SK-N-SH treated with all-trans-retinoic acid at 6 μM for 48 hours (cell line): Measurements from ENCODE around the gene WWP2.

Experiments used
- ATAC-seq: fragments of 200-7000 bp; cut with Tn5 transposase; 3 replicates; pipeline ENCODE4 v1.9.1; 2020; ENCODE audit warnings: mild to moderate bottlenecking, moderate library complexity
- BACH2 ChIP-seq: fragments of 250-450 bp; sonication (Bioruptor Pico); IDR thresholded peaks from 2 replicates; pipeline ENCODE4 v1.9.0; 2021; ENCODE audit warnings: mild to moderate bottlenecking, borderline replicate concordance
- CREB5 ChIP-seq: fragments of 250-450 bp; sonication (Bioruptor Pico); IDR thresholded peaks from 2 replicates; pipeline ENCODE4 v1.5.1; 2020; ENCODE audit warnings: low read depth, mild to moderate bottlenecking, moderate library complexity
- CSDC2 ChIP-seq: fragments of 250-450 bp; sonication (Bioruptor Pico); IDR thresholded peaks from 2 replicates; pipeline ENCODE4 v1.5.0; 2020; ENCODE audit warnings: mild to moderate bottlenecking, moderate library complexity
- ESRRG ChIP-seq: fragments of 250-450 bp; sonication (Bioruptor Pico); IDR thresholded peaks from 2 replicates; pipeline ENCODE4 v1.6.1; 2021; ENCODE audit warnings: mild to moderate bottlenecking
- ISL1 ChIP-seq: fragments of 250-450 bp; sonication (Bioruptor Pico); IDR thresholded peaks from 2 replicates; pipeline ENCODE4 v2.1.2; 2022; ENCODE audit warnings: mild to moderate bottlenecking, moderate library complexity
- OSR1 ChIP-seq: fragments of 250-450 bp; sonication (Bioruptor Pico); IDR thresholded peaks from 2 replicates; pipeline ENCODE4 v1.8.0; 2022; ENCODE audit warnings: moderate library complexity, mild to moderate bottlenecking, inconsistent platforms
- PATZ1 ChIP-seq: fragments of 250-450 bp; sonication (Bioruptor Pico); IDR thresholded peaks from 2 replicates; pipeline ENCODE4 v1.8.0; 2020; ENCODE audit warnings: mild to moderate bottlenecking, moderate library complexity, borderline replicate concordance
- POU6F1 ChIP-seq: fragments of 250-450 bp; sonication (Bioruptor Pico); IDR thresholded peaks from 2 replicates; pipeline ENCODE4 v1.8.0; 2021; ENCODE audit warnings: low read depth, mild to moderate bottlenecking, moderate library complexity, borderline replicate concordance
- PPARA ChIP-seq: fragments of 250-450 bp; sonication (Bioruptor Pico); IDR thresholded peaks from 2 replicates; pipeline ENCODE4 v1.5.0; 2020; ENCODE audit warnings: mild to moderate bottlenecking, borderline replicate concordance
- TCF4 ChIP-seq: fragments of 250-450 bp; sonication (Bioruptor Pico); IDR thresholded peaks from 2 replicates; pipeline ENCODE4 v1.8.0; 2021; ENCODE audit warnings: mild to moderate bottlenecking, moderate library complexity, borderline replicate concordance
- TOX ChIP-seq: fragments of 250-450 bp; sonication (Bioruptor Pico); IDR thresholded peaks from 2 replicates; pipeline ENCODE4 v1.8.0; 2021; ENCODE audit warnings: mild to moderate bottlenecking, moderate library complexity, borderline replicate concordance
- TSHZ2 ChIP-seq: fragments of 250-450 bp; sonication (Bioruptor Pico); IDR thresholded peaks from 2 replicates; pipeline ENCODE4 v1.5.0; 2020; ENCODE audit warnings: mild to moderate bottlenecking, moderate library complexity
- ZC3H10 ChIP-seq: fragments of 250-450 bp; sonication (Bioruptor Pico); IDR thresholded peaks from 2 replicates; pipeline ENCODE4 v1.5.1; 2021; ENCODE audit warnings: mild to moderate bottlenecking, moderate library complexity
- ZFP3 ChIP-seq: fragments of 250-450 bp; sonication (Bioruptor Pico); IDR thresholded peaks from 2 replicates; pipeline ENCODE4 v1.5.0; 2020; ENCODE audit warnings: mild to moderate bottlenecking, moderate library complexity
- ZNF565 ChIP-seq: fragments of 450-650 bp; formaldehyde crosslinking; conservative IDR thresholded peaks from 2 replicates; pipeline ENCODE4 v1.5.0; 2020; ENCODE audit warnings: low read depth, mild to moderate bottlenecking, moderate library complexity
- ZNF8 ChIP-seq: fragments of 450-650 bp; formaldehyde crosslinking; IDR thresholded peaks from 2 replicates; pipeline ENCODE4 v1.5.0; 2020; ENCODE audit warnings: mild to moderate bottlenecking, moderate library complexity

WWP2 gene

GRCh38 chr16:69818891-69819545 lies 56.9 kb downstream of the WWP2 start (continued):
- TF ChIP-seq POU6F1 (CRISPR knock-in tag), result no peak
- TF ChIP-seq TCF4, result no peak
- TF ChIP-seq TOX, result no peak
- no peak for TF ChIP-seq CSDC2 (CRISPR knock-in tag)
- TF ChIP-seq BACH2 (CRISPR knock-in tag), result no peak
- TF ChIP-seq, all 23 proteins: peak for 0

GRCh38 chr16:69820926-69821541 lies 58.9 kb downstream of the WWP2 start:
- 0 out of 2 replicates have a peak, but pooled peaks have one; percentile 34 for TF ChIP-seq TCF4
- no peak for TF ChIP-seq ESRRG (CRISPR knock-in tag)
- no peak for TF ChIP-seq ZFP3
- ATAC-seq, result peak; percentile 98

GRCh38 chr16:69821844-69822173 lies 59.7 kb downstream of the WWP2 start:
- no peak for TF ChIP-seq ZNF565 (CRISPR knock-in tag)
- no peak for TF ChIP-seq CSDC2 (CRISPR knock-in tag)
- no peak for TF ChIP-seq PATZ1 (CRISPR knock-in tag)
- no peak for TF ChIP-seq OSR1
- TF ChIP-seq TSHZ2, result no peak
- TF ChIP-seq, all 23 proteins: peak for 0
- no peak for ATAC-seq

- ATAC-seq, result no peak
- no peak for TF ChIP-seq POU6F1 (CRISPR knock-in tag)
- TF ChIP-seq TCF4, result no peak
- no peak for TF ChIP-seq ISL1 (CRISPR knock-in tag)
- no peak for TF ChIP-seq ZNF8
- no peak for TF ChIP-seq BACH2 (CRISPR knock-in tag)
- no peak for TF ChIP-seq PATZ1 (CRISPR knock-in tag)
- TF ChIP-seq ZC3H10 (CRISPR knock-in tag), result no peak
- TF ChIP-seq PPARA (CRISPR knock-in tag), result no peak
- no peak for TF ChIP-seq CREB5 (CRISPR knock-in tag)
- no peak for TF ChIP-seq ZNF565 (CRISPR knock-in tag)
- TF ChIP-seq OSR1, result no peak
Measured at GRCh38 chr16:69822174-69822935, 60.2 kb downstream of the WWP2 start.
